BLaER1 (cell line): ENCODE data around the gene CETP.
"Not testable (repeated sequence)": the region's sequence is repeated elsewhere in the genome, so short reads cannot be mapped to it uniquely, and the experiment has no call there.

Source experiments
- H3K27ac ChIP-seq: shearing (Covaris generic); formaldehyde crosslinking; 2 replicates; pipeline ENCODE4 v1.8.1; 2022
- H3K27me3 ChIP-seq: shearing (Covaris generic); formaldehyde crosslinking; 2 replicates; pipeline ENCODE4 v1.8.1; 2022
- H3K36me3 ChIP-seq: shearing (Covaris generic); formaldehyde crosslinking; 2 replicates; pipeline ENCODE4 v1.8.1; 2022
- H3K4me1 ChIP-seq: shearing (Covaris generic); formaldehyde crosslinking; 2 replicates; pipeline ENCODE4 v1.8.1; 2022
- H3K4me2 ChIP-seq: shearing (Covaris generic); formaldehyde crosslinking; 2 replicates; pipeline ENCODE4 v1.8.1; 2022
- H3K4me3 ChIP-seq: shearing (Covaris generic); formaldehyde crosslinking; 2 replicates; pipeline ENCODE4 v1.8.1; 2022
- H3K9ac ChIP-seq: shearing (Covaris generic); formaldehyde crosslinking; 2 replicates; pipeline ENCODE4 v1.8.1; 2022
- H3K9me3 ChIP-seq: shearing (Covaris generic); formaldehyde crosslinking; 2 replicates; pipeline ENCODE4 v1.8.1; 2022
- H4K20me1 ChIP-seq: shearing (Covaris generic); formaldehyde crosslinking; 2 replicates; pipeline ENCODE4 v1.8.1; 2022
- Cebpa-rat ChIP-seq: shearing (Covaris generic); IDR thresholded peaks from 2 replicates; pipeline ENCODE4 v1.8.1; 2022

CETP gene

GRCh38 chr16:56971768-56972043, 10.0 kb downstream of the CETP start:
- H3K4me2 ChIP-seq = peak overlapping the region; percentile 75

DNA sequence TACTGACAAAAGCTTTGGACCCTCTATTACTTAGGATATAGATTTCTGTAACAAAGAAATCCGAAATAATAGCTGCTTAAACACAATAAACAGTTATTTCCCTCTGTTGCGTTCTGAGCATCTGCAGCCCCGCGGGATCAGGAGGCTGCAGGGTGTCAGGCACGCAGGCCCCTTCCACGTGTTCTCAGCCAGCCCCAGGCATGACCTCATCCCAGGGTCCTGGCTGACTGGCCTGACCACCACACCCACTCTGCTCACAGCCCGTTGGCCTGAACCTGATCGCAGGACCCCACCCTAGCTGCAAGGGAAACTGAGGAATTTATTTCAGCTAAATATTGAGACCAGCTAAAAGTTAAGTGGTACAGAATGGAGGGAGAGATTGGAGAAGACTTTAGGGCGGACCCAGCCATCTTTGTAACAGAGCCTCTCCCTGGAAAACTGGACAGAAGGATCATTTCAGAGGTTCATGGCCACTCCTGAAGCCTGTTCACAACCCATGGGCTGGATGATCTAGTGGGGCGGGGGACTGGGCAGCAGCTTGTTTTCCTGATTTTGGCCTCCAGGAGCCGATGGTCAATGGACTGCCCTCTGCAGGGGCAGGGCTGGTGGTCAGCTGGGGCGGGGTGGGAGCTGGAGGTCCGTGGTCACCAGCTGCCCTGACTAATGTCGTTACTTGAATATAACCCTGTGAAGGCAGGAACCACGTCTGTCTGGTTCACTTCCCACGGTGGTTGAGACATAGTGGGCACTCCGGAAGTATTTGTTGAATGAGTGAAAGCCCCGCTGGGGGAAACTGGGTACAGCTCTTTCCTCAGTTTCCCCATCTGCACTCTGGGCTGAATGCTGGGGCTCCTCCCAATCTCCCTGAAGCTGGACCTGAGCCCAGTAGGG, 10.9 kb downstream of the CETP start:
- H3K9me3 ChIP-seq = no peaks in the 10 kb centered on the region
- H3K27me3 ChIP-seq = no peaks in the 10 kb centered on the region
- peak overlapping the region; percentile 5; the same call in 1 of the 2 replicates for H3K9ac ChIP-seq
- peak overlapping the region; percentile 77 for H3K27ac ChIP-seq
- no peak for TF ChIP-seq Cebpa-rat
- no peaks in the 10 kb centered on the region for H3K36me3 ChIP-seq
- no peaks in the 10 kb centered on the region for H4K20me1 ChIP-seq
- H3K4me1 ChIP-seq = peaks cover 61% of the 10 kb centered on the region
- no peak overlapping the region for H3K4me3 ChIP-seq
- H3K4me2 ChIP-seq = peak overlapping the region; percentile 75

More at GRCh38 chr16:56971768-56972043, 10.0 kb downstream of the CETP start:
- Histone ChIP-seq H3K9me3 (no peaks in the 10 kb centered on the region), H3K4me3 (no peak overlapping the region), H3K27me3 (no peaks in the 10 kb centered on the region), H3K27ac (peak overlapping the region; percentile 77), H3K9ac (no peak overlapping the region; the same call in 1 of the 2 replicates), H3K36me3 (no peaks in the 10 kb centered on the region), H3K4me1 (peaks cover 57% of the 10 kb centered on the region), H4K20me1 (no peaks in the 10 kb centered on the region)
- TF ChIP-seq Cebpa-rat = no peak

GRCh38 chr16:56973294-56973689, 11.5 kb downstream of the CETP start:
- Histone ChIP-seq H3K9ac (no peak overlapping the region), H3K4me2 (peak overlapping the region; percentile 75), H4K20me1 (no peaks in the 10 kb centered on the region), H3K36me3 (no peaks in the 10 kb centered on the region), H3K4me1 (peaks cover 68% of the 10 kb centered on the region), H3K27me3 (no peaks in the 10 kb centered on the region), H3K9me3 (no peaks in the 10 kb centered on the region), H3K27ac (peak overlapping the region; percentile 77; the same call in 1 of the 2 replicates), H3K4me3 (no peak overlapping the region)
- no peak for TF ChIP-seq Cebpa-rat

DNA sequence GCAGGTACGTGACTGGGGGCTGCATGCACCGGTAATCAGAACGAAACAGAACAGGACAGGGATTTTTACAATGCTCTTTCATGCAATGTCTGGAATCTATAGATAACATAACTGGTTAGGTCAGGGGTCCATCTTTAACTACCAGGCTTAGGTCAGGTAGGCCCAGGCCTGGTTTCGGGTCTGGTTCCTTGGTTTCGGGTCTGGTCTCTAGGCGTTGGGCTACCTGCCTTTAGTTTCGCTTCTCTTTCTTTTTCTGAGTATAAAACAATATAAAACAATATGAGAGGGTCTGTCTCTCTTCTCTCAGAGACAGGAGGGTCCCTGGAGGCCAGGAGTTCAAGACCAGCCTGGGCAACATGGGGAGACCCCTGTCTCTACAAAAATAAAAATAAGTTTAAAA, 12.1 kb downstream of the CETP start:
- H3K27me3 ChIP-seq, H3K4me3 ChIP-seq, H3K9ac ChIP-seq, H3K27ac ChIP-seq, H3K36me3 ChIP-seq, H3K9me3 ChIP-seq, H4K20me1 ChIP-seq: not testable (repeated sequence)
- H3K4me1 ChIP-seq = peaks cover 74% of the 10 kb centered on the region
- peak overlapping the region; percentile 75; the same call in 1 of the 2 replicates for H3K4me2 ChIP-seq

GRCh38 chr16:56974549-56975300, 13.0 kb downstream of the CETP start:
- no peak for TF ChIP-seq Cebpa-rat

DNA sequence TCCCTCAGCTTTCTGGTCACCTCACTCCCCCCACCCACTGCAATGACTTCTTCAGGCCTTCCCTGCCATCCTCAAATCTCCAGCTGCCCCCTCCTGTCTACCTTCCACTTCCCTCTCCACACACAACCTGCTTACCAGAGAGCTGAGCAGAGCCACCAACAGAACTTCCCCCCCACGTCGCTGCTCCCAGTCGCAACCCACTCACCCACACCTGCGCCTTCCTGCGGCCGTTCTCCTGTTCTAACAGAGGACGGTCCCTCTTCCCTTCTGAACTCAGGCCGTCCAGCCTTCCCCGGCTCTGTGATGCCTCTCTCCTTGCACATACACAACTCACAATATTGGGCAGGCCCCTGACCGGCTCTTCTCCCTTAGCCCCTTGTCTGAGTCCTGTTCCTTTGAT, 14.0 kb downstream of the CETP start:
- Histone ChIP-seq H4K20me1 (no peaks in the 10 kb centered on the region), H3K36me3 (no peaks in the 10 kb centered on the region), H3K4me1 (peaks cover 85% of the 10 kb centered on the region), H3K27me3 (no peaks in the 10 kb centered on the region), H3K9me3 (no peaks in the 10 kb centered on the region), H3K27ac (no peak overlapping the region), H3K9ac (no peak overlapping the region), H3K4me3 (no peak overlapping the region), H3K4me2 (no peak overlapping the region)
- no peak for TF ChIP-seq Cebpa-rat

More at GRCh38 chr16:56974549-56975300, 13.0 kb downstream of the CETP start:
- Histone ChIP-seq H3K27ac (peak overlapping the region; percentile 43; the same call in 1 of the 2 replicates), H3K9me3 (no peaks in the 10 kb centered on the region), H3K4me1 (peaks cover 82% of the 10 kb centered on the region), H3K36me3 (no peaks in the 10 kb centered on the region), H3K4me2 (peak overlapping the region; percentile 29; the same call in 1 of the 2 replicates), H3K27me3 (no peaks in the 10 kb centered on the region), H4K20me1 (no peaks in the 10 kb centered on the region), H3K9ac (no peak overlapping the region), H3K4me3 (no peak overlapping the region)

DNA sequence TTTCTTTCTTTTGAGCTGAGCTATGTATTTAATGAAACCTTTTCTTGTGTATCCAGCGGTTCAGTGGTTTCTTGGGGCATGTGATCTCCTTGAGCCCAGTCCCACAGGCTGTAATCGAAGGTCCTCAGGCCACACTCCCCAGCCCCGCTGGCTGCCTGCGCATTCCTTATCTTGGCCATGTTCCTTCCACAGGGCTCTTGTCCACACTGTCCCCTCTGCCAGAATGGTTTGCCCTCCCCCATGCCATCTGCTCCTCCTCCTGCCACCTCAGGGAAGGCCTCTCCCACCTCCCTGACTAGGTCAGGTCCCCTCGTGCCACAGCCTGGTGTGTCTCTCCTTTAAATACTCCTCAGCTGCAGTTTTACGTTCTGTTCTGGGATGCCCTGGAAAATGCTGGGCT, 15.5 kb downstream of the CETP start:
- Histone ChIP-seq H3K4me1 (peaks cover 85% of the 10 kb centered on the region), H3K9me3 (no peaks in the 10 kb centered on the region), H3K9ac (no peak overlapping the region), H3K4me2 (no peak overlapping the region), H3K27me3 (no peaks in the 10 kb centered on the region), H3K36me3 (no peaks in the 10 kb centered on the region), H3K4me3 (no peak overlapping the region), H4K20me1 (no peaks in the 10 kb centered on the region), H3K27ac (no peak overlapping the region)
- TF ChIP-seq Cebpa-rat = no peak

GRCh38 chr16:56977823-56978430, 16.2 kb downstream of the CETP start:
- no peaks in the 10 kb centered on the region for H3K27me3 ChIP-seq
- H3K4me1 ChIP-seq = peaks cover 85% of the 10 kb centered on the region
- no peak for TF ChIP-seq Cebpa-rat
- no peaks in the 10 kb centered on the region for H3K36me3 ChIP-seq
- H3K27ac ChIP-seq = no peak overlapping the region
- no peak overlapping the region for H3K4me2 ChIP-seq
- no peaks in the 10 kb centered on the region for H4K20me1 ChIP-seq
- H3K9ac ChIP-seq = no peak overlapping the region
- no peaks in the 10 kb centered on the region for H3K9me3 ChIP-seq
- no peak overlapping the region for H3K4me3 ChIP-seq

DNA sequence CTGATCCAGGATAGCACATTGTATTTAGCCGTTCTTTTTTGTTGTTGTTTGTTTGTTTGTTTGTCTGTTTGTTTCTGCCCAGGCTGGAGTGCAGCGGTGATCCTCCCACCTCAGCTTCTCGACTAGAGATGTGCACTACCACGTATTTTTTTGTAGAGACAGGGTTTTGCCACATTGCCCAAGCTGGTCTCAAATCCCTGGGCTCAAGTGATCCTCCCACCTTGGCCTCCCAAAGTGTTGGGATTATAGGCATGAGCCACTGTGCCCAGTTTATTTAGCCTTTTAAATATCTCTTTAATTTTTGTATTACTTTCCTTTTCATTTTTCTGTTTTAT, 18.4 kb downstream of the CETP start:
- H3K27ac ChIP-seq = no peak overlapping the region
- no peak overlapping the region for H3K4me3 ChIP-seq
- peak overlapping the region; percentile 39 for H3K4me2 ChIP-seq
- no peaks in the 10 kb centered on the region for H3K36me3 ChIP-seq
- no peak for TF ChIP-seq Cebpa-rat
- no peaks in the 10 kb centered on the region for H3K9me3 ChIP-seq
- H3K4me1 ChIP-seq = peaks cover 85% of the 10 kb centered on the region
- no peaks in the 10 kb centered on the region for H3K27me3 ChIP-seq
- H3K9ac ChIP-seq = no peak overlapping the region
- no peaks in the 10 kb centered on the region for H4K20me1 ChIP-seq
